ENCODE data around the gene PTPN23. TPM values are rescaled to one million over a fixed set of nuclear protein-coding genes. Genes with fewer than 3 reads are reported as not detected.

Gene PTPN23
- total and polyA plus RNA-seq, 10 of the 15 experiments (the other 5 are each of a cell fraction or from before 2014, with no cell fraction given), result 0.44 to 28.6 (median 4.4) TPM

DNA sequence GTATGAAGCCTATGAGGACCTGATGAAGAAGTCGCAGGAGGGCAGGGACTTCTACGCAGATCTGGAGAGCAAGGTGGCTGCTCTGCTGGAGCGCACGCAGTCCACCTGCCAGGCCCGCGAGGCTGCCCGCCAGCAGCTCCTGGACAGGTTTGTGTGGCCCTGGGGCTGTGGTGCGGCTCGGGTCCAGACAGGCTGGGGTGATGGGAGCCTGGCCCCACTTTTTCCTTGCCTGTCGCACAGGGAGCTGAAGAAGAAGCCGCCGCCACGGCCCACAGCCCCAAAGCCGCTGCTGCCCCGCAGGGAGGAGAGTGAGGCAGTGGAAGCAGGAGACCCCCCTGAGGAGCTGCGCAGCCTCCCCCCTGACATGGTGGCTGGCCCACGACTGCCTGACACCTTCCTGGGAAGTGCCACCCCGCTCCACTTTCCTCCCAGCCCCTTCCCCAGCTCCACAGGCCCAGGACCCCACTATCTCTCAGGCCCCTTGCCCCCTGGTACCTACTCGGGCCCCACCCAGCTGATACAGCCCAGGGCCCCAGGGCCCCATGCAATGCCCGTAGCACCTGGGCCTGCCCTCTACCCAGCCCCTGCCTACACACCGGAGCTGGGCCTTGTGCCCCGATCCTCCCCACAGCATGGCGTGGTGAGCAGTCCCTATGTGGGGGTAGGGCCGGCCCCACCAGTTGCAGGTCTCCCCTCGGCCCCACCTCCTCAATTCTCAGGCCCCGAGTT, 29.0 kb downstream of the PTPN23 start:
- POLR2A ChIA-PET, result no interaction called here
- RAD21 ChIA-PET (ENCODE audit: unreplicated experiment), result no interaction called here
- Histone ChIP-seq H4K20me1 (ENCODE audit: control insufficient read depth, insufficient read depth) (no peaks in the 10 kb centered on the region; the same call in 1 of the 2 replicates), H3K27me3 (replicated peaks in 1 of 2; ENCODE audit: control insufficient read depth in 2 of 2, insufficient read depth in 2 of 2, low read length in 1 of 2) (no peaks in the 10 kb centered on the region), H2AFZ (ENCODE audit: control insufficient read depth, low read depth, low read length) (no peak overlapping the region), H3K4me2 (ENCODE audit: control insufficient read depth, insufficient read depth) (no peak overlapping the region), H3K36me3 (ENCODE audit: control insufficient read depth in 2 of 2, insufficient read depth in 2 of 2, low read length in 1 of 2) (peaks cover 23 to 68% of the 10 kb centered on the region in 2 experiments), H3K4me3 (no peak overlapping the region), H3K9me3 (replicated peaks; ENCODE audit: control insufficient read depth, insufficient read depth, low read length) (no peaks in the 10 kb centered on the region), H3K4me1 (ENCODE audit: control insufficient read depth, insufficient read depth, low read length) (no peaks in the 10 kb centered on the region), H3K79me2 (ENCODE audit: control insufficient read depth, insufficient read depth, low read length) (no peaks in the 10 kb centered on the region), H3K9ac (ENCODE audit: control insufficient read depth, insufficient read depth, low read length) (no peak overlapping the region), H3K27ac (ENCODE audit: control insufficient read depth, insufficient read depth) (no peak overlapping the region)
- TF ChIP-seq RFX5 (IDR thresholded peaks at IDR 0.05; ENCODE audit: low read depth, low read length) (no peak), CREM (IDR thresholded peaks at IDR 0.05; ENCODE audit: low read depth) (no peak), PML (IDR thresholded peaks at IDR 0.05; ENCODE audit: low read length) (no peak), NFIC (IDR thresholded peaks at IDR 0.05; ENCODE audit: low read depth, low read length) (no peak), YBX1 (IDR thresholded peaks at IDR 0.05) (no peak), SPI1 (IDR thresholded peaks at IDR 0.05; ENCODE audit: borderline replicate concordance, insufficient read depth, low read depth, low read length) (no peak), GATAD2B (conservative IDR thresholded peaks at IDR 0.05; ENCODE audit: low read depth) (no peak), SMAD1 (IDR thresholded peaks at IDR 0.05; ENCODE audit: low read depth, partially characterized antibody) (no peak), SUPT20H (IDR thresholded peaks at IDR 0.05; ENCODE audit: borderline replicate concordance, control insufficient read depth, low read depth, low read length) (no peak), YY1 (IDR thresholded peaks at IDR 0.05; ENCODE audit: low read depth, low read length) (no peak), STAT1 (conservative IDR thresholded peaks at IDR 0.05) (no peak), CEBPB (IDR thresholded peaks at IDR 0.05; ENCODE audit: borderline replicate concordance in 1 of 2, low read depth in 2 of 2, low read length in 2 of 2) (no peak), RELA (IDR thresholded peaks at IDR 0.05; ENCODE audit: borderline replicate concordance, partially characterized antibody) (no peak), MXI1 (IDR thresholded peaks at IDR 0.05; ENCODE audit: low read depth, low read length) (no peak), ZBED1 (IDR thresholded peaks at IDR 0.05; ENCODE audit: borderline replicate concordance) (no peak)
- TF ChIP-seq, protein P1, sequence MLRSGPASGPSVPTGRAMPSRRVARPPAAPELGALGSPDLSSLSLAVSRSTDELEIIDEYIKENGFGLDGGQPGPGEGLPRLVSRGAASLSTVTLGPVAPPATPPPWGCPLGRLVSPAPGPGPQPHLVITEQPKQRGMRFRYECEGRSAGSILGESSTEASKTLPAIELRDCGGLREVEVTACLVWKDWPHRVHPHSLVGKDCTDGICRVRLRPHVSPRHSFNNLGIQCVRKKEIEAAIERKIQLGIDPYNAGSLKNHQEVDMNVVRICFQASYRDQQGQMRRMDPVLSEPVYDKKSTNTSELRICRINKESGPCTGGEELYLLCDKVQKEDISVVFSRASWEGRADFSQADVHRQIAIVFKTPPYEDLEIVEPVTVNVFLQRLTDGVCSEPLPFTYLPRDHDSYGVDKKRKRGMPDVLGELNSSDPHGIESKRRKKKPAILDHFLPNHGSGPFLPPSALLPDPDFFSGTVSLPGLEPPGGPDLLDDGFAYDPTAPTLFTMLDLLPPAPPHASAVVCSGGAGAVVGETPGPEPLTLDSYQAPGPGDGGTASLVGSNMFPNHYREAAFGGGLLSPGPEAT (IDR thresholded peaks at IDR 0.05; ENCODE audit: low read depth), result no peak
- TF ChIP-seq, protein P2, sequence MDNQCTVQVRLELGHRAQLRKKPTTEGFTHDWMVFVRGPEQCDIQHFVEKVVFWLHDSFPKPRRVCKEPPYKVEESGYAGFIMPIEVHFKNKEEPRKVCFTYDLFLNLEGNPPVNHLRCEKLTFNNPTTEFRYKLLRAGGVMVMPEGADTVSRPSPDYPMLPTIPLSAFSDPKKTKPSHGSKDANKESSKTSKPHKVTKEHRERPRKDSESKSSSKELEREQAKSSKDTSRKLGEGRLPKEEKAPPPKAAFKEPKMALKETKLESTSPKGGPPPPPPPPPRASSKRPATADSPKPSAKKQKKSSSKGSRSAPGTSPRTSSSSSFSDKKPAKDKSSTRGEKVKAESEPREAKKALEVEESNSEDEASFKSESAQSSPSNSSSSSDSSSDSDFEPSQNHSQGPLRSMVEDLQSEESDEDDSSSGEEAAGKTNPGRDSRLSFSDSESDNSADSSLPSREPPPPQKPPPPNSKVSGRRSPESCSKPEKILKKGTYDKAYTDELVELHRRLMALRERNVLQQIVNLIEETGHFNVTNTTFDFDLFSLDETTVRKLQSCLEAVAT (IDR thresholded peaks at IDR 0.05), result no peak
- TF ChIP-seq, protein P3, sequence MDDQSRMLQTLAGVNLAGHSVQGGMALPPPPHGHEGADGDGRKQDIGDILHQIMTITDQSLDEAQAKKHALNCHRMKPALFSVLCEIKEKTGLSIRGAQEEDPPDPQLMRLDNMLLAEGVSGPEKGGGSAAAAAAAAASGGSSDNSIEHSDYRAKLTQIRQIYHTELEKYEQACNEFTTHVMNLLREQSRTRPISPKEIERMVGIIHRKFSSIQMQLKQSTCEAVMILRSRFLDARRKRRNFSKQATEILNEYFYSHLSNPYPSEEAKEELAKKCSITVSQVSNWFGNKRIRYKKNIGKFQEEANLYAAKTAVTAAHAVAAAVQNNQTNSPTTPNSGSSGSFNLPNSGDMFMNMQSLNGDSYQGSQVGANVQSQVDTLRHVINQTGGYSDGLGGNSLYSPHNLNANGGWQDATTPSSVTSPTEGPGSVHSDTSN (IDR thresholded peaks at IDR 0.05; ENCODE audit: insufficient replicate concordance, low read depth, low read length), result no peak
- WGBS (ENCODE audit: insufficient coverage, insufficient replicate concordance, low lambda C conversion rate, missing lambda C conversion rate), result 86% methylated on average over 25 of the region's 26 CpGs
- DNase-seq (ENCODE audit: low read depth, low spot score), result no peak
- no peak for FAIRE-seq
- in situ Hi-C loops (cut with MboI), result no loop called here
- no peak for ATAC-seq
- SMC1A ChIA-PET (ENCODE audit: uncharacterized antibody, unreplicated experiment), result no interaction called here
- no TSS peak for BruUV-seq (replicated peaks)
- CTCF ChIA-PET, result interaction anchor here (1.4 kb wide), 1 partner anchor 11 kb away, joined by 4 read pairs; no protein-coding TSS in a partner anchor
- intact Hi-C loops (cut with micrococcal nuclease; ENCODE audit: unreplicated experiment), result no loop called here
